CD4-positive, alpha-beta T cell (primary cell): ENCODE data around the gene BLID. TPM values are rescaled to one million over a fixed set of nuclear protein-coding genes. Genes with fewer than 3 reads are reported as not detected.

ENCODE experiments used
- ATAC-seq: fragments of 200-7000 bp; cut with Tn5 transposase; one replicate; pipeline ENCODE4 v1.10.0; 2022; ENCODE audit warnings: mild to moderate bottlenecking; ENCODE audit not compliant: poor library complexity
- CTCF ChIA-PET: fragments of 350-600 bp; sonication (Branson Sonifier 250); formaldehyde crosslinking; loops from one replicate; lab custom pipeline; 2021; ENCODE audit warnings: antibody characterized with exemption, inconsistent platforms; lab: Charles Lee
- POLR2A ChIA-PET: fragments of 350-600 bp; sonication (Branson Sonifier 250); formaldehyde crosslinking; loops from one replicate; lab custom pipeline; 2021; ENCODE audit warnings: antibody characterized with exemption, inconsistent platforms; lab: Charles Lee
- DNase-seq, 14 experiments: peaks; one replicate each; pipeline ENCODE4 v3.0.0-alpha.2; 2013 to 2020; ENCODE audit warnings: mixed read lengths in 2 of 14
- H3K27ac ChIP-seq, 2 donors: one replicate each; pipeline versions ENCODE4 v1.5.1 to v1.7.0; 2013; ENCODE audit warnings: low read length in 2 of 2, low read depth in 1 of 2, mild to moderate bottlenecking in 1 of 2
- H3K27me3 ChIP-seq, 2 experiments: 1 replicate in 1 of 2; 2 replicates in 1 of 2; pipeline versions ENCODE4 v1.6.1 to v1.7.0; 2013; ENCODE audit warnings: low read length in 2 of 2, control low read depth in 1 of 2, mild to moderate bottlenecking in 1 of 2, moderate library complexity in 1 of 2; ENCODE audit not compliant: insufficient read depth in 2 of 2, control insufficient read depth in 1 of 2
- H3K36me3 ChIP-seq: one replicate; pipeline ENCODE4 v1.6.1; 2013; ENCODE audit warnings: low read length, control low read depth; ENCODE audit not compliant: insufficient read depth
- H3K4me1 ChIP-seq: one replicate; pipeline ENCODE4 v1.6.1; 2013; ENCODE audit warnings: low read length, control low read depth; ENCODE audit not compliant: insufficient read depth
- H3K4me3 ChIP-seq: one replicate; pipeline ENCODE4 v1.5.1; 2013; ENCODE audit warnings: mild to moderate bottlenecking, low read length, moderate library complexity
- H3K9me3 ChIP-seq, 2 experiments: 1 replicate in 1 of 2; 2 replicates in 1 of 2; pipeline versions ENCODE4 v1.6.1 to v1.7.0; 2013; ENCODE audit warnings: low read length in 2 of 2, mild to moderate bottlenecking in 2 of 2, control low read depth in 1 of 2, moderate library complexity in 1 of 2; ENCODE audit not compliant: control insufficient read depth in 1 of 2, insufficient read depth in 1 of 2
- H3K27ac Mint-ChIP-seq: one replicate; pipeline ENCODE4 v1.8.0; 2020; ENCODE audit warnings: mixed read lengths
- H3K27me3 Mint-ChIP-seq: one replicate; pipeline ENCODE4 v1.8.0; 2021; ENCODE audit warnings: mixed read lengths
- H3K36me3 Mint-ChIP-seq: one replicate; pipeline ENCODE4 v1.8.0; 2021; ENCODE audit warnings: low read depth, mixed read lengths
- H3K4me1 Mint-ChIP-seq: one replicate; pipeline ENCODE4 v1.8.0; 2021; ENCODE audit warnings: low read depth, mixed read lengths
- H3K4me3 Mint-ChIP-seq: one replicate; pipeline ENCODE4 v1.8.0; 2020; ENCODE audit warnings: mild to moderate bottlenecking, mixed read lengths
- H3K9me3 Mint-ChIP-seq: one replicate; pipeline ENCODE4 v1.8.0; 2020; ENCODE audit warnings: mixed read lengths
- CTCF ChIP-seq: fragments of 200-600 bp; IDR thresholded peaks from one replicate; pipeline ENCODE4 v1.8.0; 2022; ENCODE audit warnings: antibody characterized with exemption, mild to moderate bottlenecking
- intact Hi-C, 2 experiments: fragments of 100-400 bp; cut with DNase I in 1 of 2; cut with micrococcal nuclease in 1 of 2; formaldehyde crosslinking; loops; one replicate each; pipeline versions ENCODE4 v1.15.1 to v1.9.0; 2023 to 2025; cut with DNase I, micrococcal nuclease
- total RNA-seq, 174 experiments: library from RNA in 2 of 174; stranded (reverse) in 2 of 174; gene quantifications; one replicate each; pipeline ENCODE4 v1.2.3 and lab custom pipeline; 2021 to 2026

The BLID gene
- total RNA-seq, 2 experiments from 2014 or later: not detected

- Mint-ChIP-seq H3K4me1 (peaks cover 13% of the 10 kb centered on the region), H3K4me3 (no peak overlapping the region), H3K9me3 (no peaks in the 10 kb centered on the region), H3K27me3 (peaks cover 7% of the 10 kb centered on the region), H3K36me3 (no peaks in the 10 kb centered on the region), H3K27ac (no peak overlapping the region)
- ATAC-seq: no peak
- no peak for DNase-seq
- H3K27ac ChIP-seq: no peak overlapping the region
- ChIA-PET POLR2A (no interaction called here), CTCF (no interaction called here)
- H3K9me3 ChIP-seq: no peaks in the 10 kb centered on the region
- no peaks in the 10 kb centered on the region for H3K36me3 ChIP-seq
- no peak for TF ChIP-seq CTCF
- peaks cover 0 to 3% of the 10 kb centered on the region in 2 experiments for H3K27me3 ChIP-seq
- no peak overlapping the region for H3K4me3 ChIP-seq
- intact Hi-C loops: no loop called here
- no peaks in the 10 kb centered on the region for H3K4me1 ChIP-seq
Measured at GRCh38 chr11:122158171-122158570, 42.2 kb upstream of the BLID start.

GRCh38 chr11:122157653-122158161 is 41.7 kb upstream of the BLID start:
- peak overlapping the region; percentile 40 for H3K4me3 Mint-ChIP-seq
- Histone ChIP-seq H3K27me3 (peaks cover 0 to 3% of the 10 kb centered on the region in 2 experiments), H3K9me3 (no peaks in the 10 kb centered on the region), H3K36me3 (no peaks in the 10 kb centered on the region), H3K4me1 (no peaks in the 10 kb centered on the region), H3K4me3 (peak overlapping the region; percentile 25), H3K27ac (no peak overlapping the region)
- ATAC-seq (no peak), DNase-seq (no peak)
- H3K27ac Mint-ChIP-seq: no peak overlapping the region
- ChIA-PET CTCF (no interaction called here), POLR2A (no interaction called here)
- H3K9me3 Mint-ChIP-seq: no peaks in the 10 kb centered on the region
- intact Hi-C loops: no loop called here
- peaks cover 13% of the 10 kb centered on the region for H3K4me1 Mint-ChIP-seq
- H3K27me3 Mint-ChIP-seq: peaks cover 7% of the 10 kb centered on the region
- TF ChIP-seq CTCF: no peak
- no peaks in the 10 kb centered on the region for H3K36me3 Mint-ChIP-seq

GRCh38 chr11:122156940-122157382 is 40.9 kb upstream of the BLID start:
- H3K4me1 Mint-ChIP-seq: peaks cover 13% of the 10 kb centered on the region
- H3K36me3 Mint-ChIP-seq: no peaks in the 10 kb centered on the region
- H3K4me3 ChIP-seq: no peak overlapping the region
- DNase-seq (no peak), ATAC-seq (no peak)
- H3K27me3 Mint-ChIP-seq: peaks cover 7% of the 10 kb centered on the region
- no peaks in the 10 kb centered on the region for H3K9me3 ChIP-seq
- no peaks in the 10 kb centered on the region for H3K4me1 ChIP-seq
- H3K27ac Mint-ChIP-seq: no peak overlapping the region
- H3K9me3 Mint-ChIP-seq: no peaks in the 10 kb centered on the region
- no peak overlapping the region for H3K27ac ChIP-seq
- H3K4me3 Mint-ChIP-seq: no peak overlapping the region
- POLR2A ChIA-PET: no interaction called here
- peaks cover 0 to 3% of the 10 kb centered on the region in 2 experiments for H3K27me3 ChIP-seq
- no peak for TF ChIP-seq CTCF
- no peaks in the 10 kb centered on the region for H3K36me3 ChIP-seq
- CTCF ChIA-PET: no interaction called here
- intact Hi-C loops: no loop called here
